Measurements from ENCODE around the gene CFAP99. TPM values are rescaled to one million over a fixed set of nuclear protein-coding genes. Genes with fewer than 3 reads are reported as not detected.
A peak's percentile ranks its signal among the peaks of the same experiment; 100 is the strongest.

The CFAP99 gene
- total and polyA plus RNA-seq, 8 donors: 0.05 to 1.4 (median 0.62) TPM; not detected in 3

- no peak for DNase-seq
- H3K4me1 ChIP-seq: peaks cover 38 to 66% (median 57%) of the 10 kb centered on the region in 4 donors
- intact Hi-C loops (cut with DNase I; ENCODE audit: low total_unique reads): loop anchor here (10.0 kb wide), 1 partner anchor 171 kb away; the partner anchor contains the start of genes HAUS3 and POLN
- H3K27me3 ChIP-seq: peaks cover 0 to 47% (median 11%) of the 10 kb centered on the region in 3 donors
- H3K4me3 ChIP-seq: peak overlapping the region; percentile 65 to 80 (median 71)
- TF ChIP-seq EP300 (IDR thresholded peaks at IDR 0.05) (no peak), POLR2AphosphoS5 (IDR thresholded peaks at IDR 0.05) (no peak), POLR2A (IDR thresholded peaks at IDR 0.05) (no peak), CTCF (IDR thresholded peaks at IDR 0.05) (no peak)
- peak overlapping the region; percentile 65 to 80 (median 76) for H3K27ac ChIP-seq
- 61 to 74% (median 71%) methylated on average over 14 to 17 of the region's 17 CpGs for WGBS, 5 donors
- no peaks in the 10 kb centered on the region for H3K36me3 ChIP-seq
- H3K9me3 ChIP-seq: no peaks in the 10 kb centered on the region
These were observed 2.7 kb upstream of the CFAP99 start for GRCh38 chr4:2415881-2416563.

GRCh38 chr4:2416564-2417225, 2.1 kb upstream of the CFAP99 start:
- 1 to 6% (median 3%) methylated on average over 38 to 55 of the region's 55 CpGs for WGBS, 5 donors
- Histone ChIP-seq H3K27me3 (peaks cover 0 to 50% (median 11%) of the 10 kb centered on the region in 3 donors), H3K4me3 (peak overlapping the region; percentile 65 to 80 (median 71)), H3K27ac (peak overlapping the region; percentile 65 to 80 (median 76)), H3K4me1 (peaks cover 38 to 62% (median 55%) of the 10 kb centered on the region in 4 donors), H3K9me3 (no peaks in the 10 kb centered on the region), H3K36me3 (no peaks in the 10 kb centered on the region)
- peak; percentile 45 to 63 for DNase-seq
- intact Hi-C loops (cut with DNase I; ENCODE audit: low total_unique reads): loop anchor here (10.0 kb wide), 1 partner anchor 172 kb away; the partner anchor contains the start of genes HAUS3 and POLN
- TF ChIP-seq EP300 (IDR thresholded peaks at IDR 0.05) (no peak), POLR2A (IDR thresholded peaks at IDR 0.05) (no peak), CTCF (IDR thresholded peaks at IDR 0.05) (no peak), POLR2AphosphoS5 (IDR thresholded peaks at IDR 0.05) (no peak)

GRCh38 chr4:2417226-2417764, 1.5 kb upstream of the CFAP99 start:
- H3K27me3 ChIP-seq: peaks cover 0 to 56% (median 11%) of the 10 kb centered on the region in 3 donors
- peak overlapping the region; percentile 65 to 80 (median 71) for H3K4me3 ChIP-seq
- intact Hi-C loops (cut with DNase I; ENCODE audit: low total_unique reads): loop anchor here (10.0 kb wide), 1 partner anchor 172 kb away; the partner anchor contains the start of genes HAUS3 and POLN
- DNase-seq: no peak
- peaks cover 36 to 56% (median 50%) of the 10 kb centered on the region in 4 donors for H3K4me1 ChIP-seq
- H3K36me3 ChIP-seq: no peaks in the 10 kb centered on the region
- no peaks in the 10 kb centered on the region for H3K9me3 ChIP-seq
- TF ChIP-seq POLR2A (IDR thresholded peaks at IDR 0.05): no peak
- no peak for TF ChIP-seq EP300 (IDR thresholded peaks at IDR 0.05)
- no peak for TF ChIP-seq CTCF (IDR thresholded peaks at IDR 0.05)
- no peak for TF ChIP-seq POLR2AphosphoS5 (IDR thresholded peaks at IDR 0.05)
- peak overlapping the region; percentile 65 to 80 (median 76) for H3K27ac ChIP-seq
- 0 to 1% (median 0%) methylated on average over 6 to 61 of the region's 61 CpGs for WGBS, 5 donors

Data from stomach (tissue), 9 donors.